GM18507 (cell line): ENCODE results near the gene CLEC18A.
"Not testable (repeated sequence)": the region's sequence is repeated elsewhere in the genome, so short reads cannot be mapped to it uniquely, and the experiment has no call there.

Experiments used
- DNase-seq: peaks from one replicate; pipeline ENCODE4 v3.0.0; 2011; ENCODE audit warnings: low read depth; ENCODE audit not compliant: insufficient read length; ENCODE audit errors: extremely low spot score
- FAIRE-seq: peaks from 2 replicates; lab custom pipeline; 2011; peaks lifted over from hg19 to GRCh38; lab: Jason Lieb, UNC

The CLEC18A gene

DNA sequence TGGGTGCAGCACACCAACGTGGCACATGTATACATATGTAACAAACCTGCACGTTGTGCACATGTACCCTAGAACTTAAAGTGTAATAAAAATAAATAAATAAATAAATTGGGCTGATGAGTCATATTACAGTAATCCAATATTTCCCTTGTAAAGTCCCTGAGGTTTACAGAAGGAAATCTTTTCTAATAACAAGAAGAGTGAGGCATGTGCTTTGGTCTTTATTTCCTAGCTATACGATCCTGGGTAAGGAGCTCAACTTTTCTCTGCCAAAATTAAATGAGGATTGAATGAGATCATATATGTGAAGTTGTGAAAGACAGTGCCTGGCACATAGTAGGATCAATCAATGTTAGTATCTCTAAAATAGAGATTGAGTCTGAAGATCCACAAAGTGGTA lies 57.5 kb downstream of the CLEC18A start:
- not testable (repeated sequence) for DNase-seq, FAIRE-seq

- DNase-seq, FAIRE-seq: not testable (repeated sequence)
Measured at GRCh38 chr16:70010615-70011014, 59.5 kb downstream of the CLEC18A start.

- not testable (repeated sequence) for DNase-seq, FAIRE-seq
Measured at GRCh38 chr16:70011120-70011519, 60.0 kb downstream of the CLEC18A start.

DNA sequence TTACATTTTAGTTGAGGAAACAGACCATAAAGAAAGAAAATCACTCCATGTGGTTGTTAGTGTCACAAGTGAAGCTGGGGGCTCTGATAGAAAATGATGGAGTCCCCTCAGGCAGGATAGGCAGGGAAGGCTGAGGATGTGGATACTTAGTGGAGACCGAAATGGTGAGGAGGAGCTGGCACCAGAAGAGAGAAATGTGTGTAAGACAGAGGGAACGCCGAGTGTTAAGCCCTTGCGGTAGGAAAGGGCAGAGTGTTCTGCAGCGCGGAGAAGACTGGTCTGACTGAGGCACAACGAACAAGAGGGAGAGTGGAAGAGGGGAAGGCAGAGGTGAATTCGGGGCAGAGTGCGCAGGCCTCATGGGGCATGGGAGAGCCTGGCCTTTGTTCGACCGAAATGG lies 61.2 kb downstream of the CLEC18A start:
- FAIRE-seq, DNase-seq: not testable (repeated sequence)

DNA sequence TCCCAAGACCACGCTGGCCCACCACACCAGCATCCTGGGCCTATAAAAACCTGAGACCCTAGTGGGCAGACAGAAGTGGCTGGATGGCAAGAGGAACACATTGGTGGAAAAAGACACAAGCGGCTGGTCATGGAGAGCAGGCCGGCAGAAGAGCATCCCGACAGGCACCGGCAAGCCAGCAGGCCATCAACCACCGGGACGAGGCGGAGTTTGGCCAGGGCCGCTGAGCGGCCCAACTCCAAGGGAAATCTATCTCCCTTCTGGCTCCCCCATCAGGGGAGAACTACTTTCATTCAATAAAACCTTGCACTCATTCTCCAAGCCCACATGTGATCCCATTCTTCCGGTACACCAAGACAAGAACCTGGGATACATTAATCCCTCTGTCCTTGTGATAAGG lies 61.8 kb downstream of the CLEC18A start:
- FAIRE-seq = not testable (repeated sequence)

More for the DNA sequence above, 61.8 kb downstream of the CLEC18A start:
- DNase-seq = not testable (repeated sequence)
